ENCODE measurements around the gene OR2G3.

OR2G3 gene

GRCh38 chr1:247605286-247605685 lies at the start of gene OR2G3:
TSS of gene OR2G3 (plus strand) at chr1:247605586. CDS start at chr1:247605586, 0 bp downstream.
- TF ChIP-seq, protein P1, sequence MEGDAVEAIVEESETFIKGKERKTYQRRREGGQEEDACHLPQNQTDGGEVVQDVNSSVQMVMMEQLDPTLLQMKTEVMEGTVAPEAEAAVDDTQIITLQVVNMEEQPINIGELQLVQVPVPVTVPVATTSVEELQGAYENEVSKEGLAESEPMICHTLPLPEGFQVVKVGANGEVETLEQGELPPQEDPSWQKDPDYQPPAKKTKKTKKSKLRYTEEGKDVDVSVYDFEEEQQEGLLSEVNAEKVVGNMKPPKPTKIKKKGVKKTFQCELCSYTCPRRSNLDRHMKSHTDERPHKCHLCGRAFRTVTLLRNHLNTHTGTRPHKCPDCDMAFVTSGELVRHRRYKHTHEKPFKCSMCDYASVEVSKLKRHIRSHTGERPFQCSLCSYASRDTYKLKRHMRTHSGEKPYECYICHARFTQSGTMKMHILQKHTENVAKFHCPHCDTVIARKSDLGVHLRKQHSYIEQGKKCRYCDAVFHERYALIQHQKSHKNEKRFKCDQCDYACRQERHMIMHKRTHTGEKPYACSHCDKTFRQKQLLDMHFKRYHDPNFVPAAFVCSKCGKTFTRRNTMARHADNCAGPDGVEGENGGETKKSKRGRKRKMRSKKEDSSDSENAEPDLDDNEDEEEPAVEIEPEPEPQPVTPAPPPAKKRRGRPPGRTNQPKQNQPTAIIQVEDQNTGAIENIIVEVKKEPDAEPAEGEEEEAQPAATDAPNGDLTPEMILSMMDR (IDR thresholded peaks at IDR 0.05; ENCODE audit: control insufficient read depth, insufficient read depth, low read depth, low read length, missing control alignments) = no peak
- DNase-seq (ENCODE audit: low read depth) = no peak
- H3K4me3 ChIP-seq (ENCODE audit: control insufficient read depth, low read depth, low read length) = no peak within 1 kb of the TSS

DNA sequence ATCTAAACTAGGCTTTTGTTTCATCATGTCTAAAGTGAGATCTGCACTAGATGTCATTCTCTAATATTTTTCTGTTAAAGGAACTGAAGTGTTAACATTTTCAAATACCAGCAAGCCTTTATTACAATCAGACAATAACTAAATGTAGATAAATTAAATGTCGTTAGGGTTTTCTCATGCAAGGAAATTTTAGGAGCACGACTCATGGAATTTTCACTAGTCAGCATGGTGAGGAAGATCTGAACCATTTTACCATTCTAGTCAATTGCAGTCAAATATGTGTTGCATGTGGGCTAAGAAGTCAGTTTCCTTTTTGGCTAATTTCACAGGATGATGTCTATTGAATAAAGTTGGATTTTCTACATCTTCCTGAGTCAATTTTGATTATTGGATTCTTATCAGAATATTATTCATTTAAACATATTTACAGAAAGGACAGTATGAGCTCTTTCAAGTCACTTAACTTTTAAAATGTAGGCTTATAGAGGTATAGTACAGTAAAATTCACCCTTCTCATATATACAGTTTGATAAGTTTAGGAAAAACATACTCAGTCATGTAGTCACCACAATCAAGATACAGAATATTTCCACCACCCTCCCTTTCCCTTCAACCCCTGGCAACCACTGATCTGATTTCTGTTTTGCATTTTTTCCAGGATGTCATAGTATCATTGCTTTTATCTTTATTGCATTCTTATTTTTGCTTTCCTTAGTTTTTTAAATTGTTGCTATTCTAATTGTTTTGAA lies 47.3 kb upstream of the OR2G3 start:
- no peak for DNase-seq (ENCODE audit: low read depth)
- TF ChIP-seq, protein P1 (IDR thresholded peaks at IDR 0.05; ENCODE audit: control insufficient read depth, insufficient read depth, low read depth, low read length, missing control alignments) = no peak
- no peak overlapping the region for H3K4me3 ChIP-seq (ENCODE audit: control insufficient read depth, low read depth, low read length)

DNA sequence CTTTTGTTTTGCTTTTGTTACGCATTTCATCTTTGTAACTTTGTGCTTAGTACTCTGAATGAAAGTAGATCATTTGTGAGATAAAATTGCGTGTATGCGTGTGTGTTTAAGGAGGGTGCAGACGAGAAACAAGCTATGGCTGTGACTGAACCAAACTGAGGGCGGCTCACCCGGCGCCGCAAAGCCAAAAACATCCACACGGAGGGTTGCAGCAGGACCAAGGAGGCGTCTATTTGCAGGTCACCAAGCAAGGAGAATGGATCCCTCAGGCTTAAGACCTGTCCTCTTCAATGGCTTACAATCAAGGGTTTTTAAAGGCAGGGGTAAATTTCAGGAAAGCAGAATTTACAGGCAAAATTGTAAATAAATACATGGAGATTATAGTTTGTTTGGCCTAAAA lies 43.7 kb upstream of the OR2G3 start:
- DNase-seq (ENCODE audit: low read depth) = no peak
- TF ChIP-seq, protein P1 (IDR thresholded peaks at IDR 0.05; ENCODE audit: control insufficient read depth, insufficient read depth, low read depth, low read length, missing control alignments) = no peak

GRCh38 chr1:247562198-247562597 lies 43.2 kb upstream of the OR2G3 start:
- no peak overlapping the region for H3K4me3 ChIP-seq (ENCODE audit: control insufficient read depth, low read depth, low read length)
- TF ChIP-seq, protein P1 (IDR thresholded peaks at IDR 0.05; ENCODE audit: control insufficient read depth, insufficient read depth, low read depth, low read length, missing control alignments) = no peak
- no peak for DNase-seq (ENCODE audit: low read depth)

More for the DNA sequence above, 43.7 kb upstream of the OR2G3 start:
- no peak overlapping the region for H3K4me3 ChIP-seq (ENCODE audit: control insufficient read depth, low read depth, low read length)

- H3K4me3 ChIP-seq (ENCODE audit: control insufficient read depth, low read depth, low read length) = no peak overlapping the region
- TF ChIP-seq, protein P1 (IDR thresholded peaks at IDR 0.05; ENCODE audit: control insufficient read depth, insufficient read depth, low read depth, low read length, missing control alignments) = no peak
Observed at GRCh38 chr1:247574236-247574635, 31.1 kb upstream of the OR2G3 start.

GRCh38 chr1:247574664-247575063 lies 30.7 kb upstream of the OR2G3 start:
- TF ChIP-seq, protein P1 (IDR thresholded peaks at IDR 0.05; ENCODE audit: control insufficient read depth, insufficient read depth, low read depth, low read length, missing control alignments) = no peak
- no peak overlapping the region for H3K4me3 ChIP-seq (ENCODE audit: control insufficient read depth, low read depth, low read length)
- DNase-seq (ENCODE audit: low read depth) = no peak

More at GRCh38 chr1:247574236-247574635, 31.1 kb upstream of the OR2G3 start:
- no peak for DNase-seq (ENCODE audit: low read depth)
